Caco-2 (cell line): Measurements from ENCODE around the gene TRIM9. TPM values are rescaled to one million over a fixed set of nuclear protein-coding genes. Genes with fewer than 3 reads are reported as not detected.

Experiments
- BruUV-seq: library from RNA; stranded (reverse); fragments of 400-500 nt; replicated peaks from 2 replicates; lab custom pipeline; 2021; lab: Mats Ljungman, UMichigan
- CTCF ChIA-PET: fragments of 300-600 bp; sonication (Branson Sonifier 250); formaldehyde crosslinking; loops from one replicate; lab custom pipeline; 2022; ENCODE audit warnings: antibody characterized with exemption; lab: Charles Lee
- POLR2A ChIA-PET: fragments of 300-600 bp; sonication (Branson Sonifier 250); formaldehyde crosslinking; loops from one replicate; lab custom pipeline; 2022; ENCODE audit warnings: antibody characterized with exemption; lab: Charles Lee
- DNase-seq, 2 experiments: peaks; one replicate each; pipeline versions ENCODE4 v3.0.0 to v3.0.0-alpha.2; 2020 to 2022
- H3K27me3 ChIP-seq: replicated peaks from 2 replicates; pipeline ENCODE4 v1.6.0; 2011; ENCODE audit warnings: low read length; ENCODE audit not compliant: control insufficient read depth, insufficient read depth
- H3K36me3 ChIP-seq: 2 replicates; pipeline ENCODE4 v1.5.1; 2011; ENCODE audit warnings: low read length; ENCODE audit not compliant: control insufficient read depth, insufficient read depth
- H3K4me1 ChIP-seq: fragments of 250-450 bp; sonication (Bioruptor Pico); 2 replicates; pipeline ENCODE4 v1.5.1; 2020; ENCODE audit warnings: mild to moderate bottlenecking
- H3K4me3 ChIP-seq: 2 replicates; pipeline ENCODE4 v1.5.1; 2011; ENCODE audit warnings: low read depth, mild to moderate bottlenecking, control low read depth, low read length
- H3K9me3 ChIP-seq: fragments of 250-450 bp; sonication (Bioruptor Pico); 2 replicates; pipeline ENCODE4 v1.5.1; 2020; ENCODE audit warnings: mild to moderate bottlenecking, moderate library complexity
- H3K27ac Mint-ChIP-seq: one replicate; pipeline ENCODE4 v1.8.0; 2022; ENCODE audit warnings: mixed read lengths; ENCODE audit not compliant: unreplicated experiment
- H3K27me3 Mint-ChIP-seq: one replicate; pipeline ENCODE4 v1.8.0; 2022; ENCODE audit warnings: mixed read lengths; ENCODE audit not compliant: insufficient read depth, unreplicated experiment
- H3K36me3 Mint-ChIP-seq: one replicate; pipeline ENCODE4 v1.8.0; 2022; ENCODE audit warnings: mild to moderate bottlenecking, mixed read lengths; ENCODE audit not compliant: insufficient read depth, unreplicated experiment
- H3K4me1 Mint-ChIP-seq: one replicate; pipeline ENCODE4 v1.8.0; 2022; ENCODE audit warnings: low read depth, mixed read lengths; ENCODE audit not compliant: unreplicated experiment
- H3K4me3 Mint-ChIP-seq: one replicate; pipeline ENCODE4 v1.8.0; 2022; ENCODE audit warnings: mild to moderate bottlenecking, moderate library complexity, mixed read lengths; ENCODE audit not compliant: unreplicated experiment
- H3K9me3 Mint-ChIP-seq: one replicate; pipeline ENCODE4 v1.8.0; 2022; ENCODE audit warnings: mixed read lengths; ENCODE audit not compliant: unreplicated experiment
- CTCF ChIP-seq, 2 experiments: fragments of 200-600 bp in 1 of 2; IDR thresholded peaks; 1 replicate in 1 of 2; 2 replicates in 1 of 2; pipeline versions ENCODE4 v1.5.1 to v1.8.0; 2011 to 2022; ENCODE audit warnings: antibody characterized with exemption in 1 of 2, control low read depth in 1 of 2, inconsistent platforms in 1 of 2, low read depth in 1 of 2, low read length in 1 of 2, mild to moderate bottlenecking in 1 of 2, moderate library complexity in 1 of 2; ENCODE audit not compliant: insufficient read depth in 1 of 2, severe bottlenecking in 1 of 2, unreplicated experiment in 1 of 2
- intact Hi-C: fragments of 100-400 bp; cut with micrococcal nuclease; formaldehyde crosslinking; loops from one replicate; pipeline ENCODE4 v1.10.0; 2022; ENCODE audit not compliant: unreplicated experiment
- total RNA-seq: library from RNA; stranded (reverse); gene quantifications from 2 replicates; pipeline ENCODE4 v1.2.3, GENCODE V29; 2022

Gene TRIM9
- total RNA-seq, 1 experiment from 2014 or later, result 2.7 TPM

GRCh38 chr14:51119411-51120051 lies 24.6 kb upstream of the TRIM9 start:
- CTCF ChIA-PET, result no interaction called here
- no peaks in the 10 kb centered on the region for H3K9me3 Mint-ChIP-seq

GRCh38 chr14:51118993-51119392 lies 24.1 kb upstream of the TRIM9 start:
- no peaks in the 10 kb centered on the region for H3K9me3 Mint-ChIP-seq
- ChIA-PET CTCF (no interaction called here), POLR2A (no interaction called here)
- Histone ChIP-seq H3K27me3 (no peaks in the 10 kb centered on the region), H3K36me3 (no peaks in the 10 kb centered on the region), H3K4me3 (no peak overlapping the region), H3K9me3 (0 out of 2 replicates have a peak, but pooled peaks cover 2% of the 10 kb centered on the region), H3K4me1 (no peaks in the 10 kb centered on the region)
- H3K36me3 Mint-ChIP-seq, result no peaks in the 10 kb centered on the region
- no peak for DNase-seq
- no peaks in the 10 kb centered on the region for H3K4me1 Mint-ChIP-seq
- peaks cover 9% of the 10 kb centered on the region for H3K27me3 Mint-ChIP-seq
- no peak overlapping the region for H3K27ac Mint-ChIP-seq
- no peak overlapping the region for H3K4me3 Mint-ChIP-seq
- no peak for TF ChIP-seq CTCF (IDR thresholded peaks at IDR 0.05; ENCODE audit: insufficient read depth in 1 of 2, low read depth in 1 of 2, low read length in 1 of 2, severe bottlenecking in 1 of 2, unreplicated experiment in 1 of 2)
- BruUV-seq, result no TSS peak
- intact Hi-C loops, result no loop called here

More at GRCh38 chr14:51119411-51120051, 24.6 kb upstream of the TRIM9 start:
- no peaks in the 10 kb centered on the region for H3K36me3 ChIP-seq
- DNase-seq, result no peak
- no peaks in the 10 kb centered on the region for H3K27me3 ChIP-seq
- TF ChIP-seq CTCF (IDR thresholded peaks at IDR 0.05; ENCODE audit: insufficient read depth in 1 of 2, low read depth in 1 of 2, low read length in 1 of 2, severe bottlenecking in 1 of 2, unreplicated experiment in 1 of 2), result no peak
- H3K9me3 ChIP-seq, result 0 out of 2 replicates have a peak, but pooled peaks cover 3% of the 10 kb centered on the region
- POLR2A ChIA-PET, result interaction anchor here (0.9 kb wide), 1 partner anchor 24 kb away, joined by 3 read pairs; no protein-coding TSS in a partner anchor
- H3K4me3 ChIP-seq, result no peak overlapping the region
- Mint-ChIP-seq H3K27me3 (peaks cover 7% of the 10 kb centered on the region), H3K36me3 (no peaks in the 10 kb centered on the region), H3K4me3 (no peak overlapping the region), H3K4me1 (no peaks in the 10 kb centered on the region), H3K27ac (no peak overlapping the region)
- no TSS peak for BruUV-seq
- no peaks in the 10 kb centered on the region for H3K4me1 ChIP-seq
- intact Hi-C loops, result no loop called here

- Histone ChIP-seq H3K27me3 (no peaks in the 10 kb centered on the region), H3K9me3 (no peaks in the 10 kb centered on the region), H3K4me3 (no peak overlapping the region), H3K36me3 (no peaks in the 10 kb centered on the region), H3K4me1 (no peaks in the 10 kb centered on the region)
- Mint-ChIP-seq H3K4me1 (no peaks in the 10 kb centered on the region), H3K9me3 (no peaks in the 10 kb centered on the region), H3K4me3 (no peak overlapping the region), H3K27ac (no peak overlapping the region), H3K36me3 (no peaks in the 10 kb centered on the region), H3K27me3 (peaks cover 13% of the 10 kb centered on the region)
- ChIA-PET POLR2A (no interaction called here), CTCF (no interaction called here)
- no peak for TF ChIP-seq CTCF (IDR thresholded peaks at IDR 0.05; ENCODE audit: insufficient read depth in 1 of 2, low read depth in 1 of 2, low read length in 1 of 2, severe bottlenecking in 1 of 2, unreplicated experiment in 1 of 2)
- BruUV-seq, result no TSS peak
- intact Hi-C loops, result no loop called here
- no peak for DNase-seq
Measured at GRCh38 chr14:51117593-51117992, 22.7 kb upstream of the TRIM9 start.
